OCI-LY7 (cell line): ENCODE data around the gene SPTLC2. TPM values are rescaled to one million over a fixed set of nuclear protein-coding genes. Genes with fewer than 3 reads are reported as not detected.
A peak's percentile ranks its signal among the peaks of the same experiment; 100 is the strongest.

Experiments used
- BruUV-seq: library from RNA; stranded (reverse); fragments of 400-500 nt; replicated peaks from 2 replicates; lab custom pipeline; 2021; lab: Mats Ljungman, UMichigan
- CTCF ChIA-PET: fragments of 300-600 bp; sonication (Branson Sonifier 250); formaldehyde crosslinking; loops from one replicate; lab custom pipeline; 2022; ENCODE audit warnings: antibody characterized with exemption; ENCODE audit not compliant: unreplicated experiment; lab: Charles Lee
- POLR2A ChIA-PET: fragments of 300-600 bp; sonication (Branson Sonifier 250); formaldehyde crosslinking; loops from one replicate; lab custom pipeline; 2022; ENCODE audit warnings: antibody characterized with exemption; lab: Charles Lee
- DNase-seq: peaks from one replicate; pipeline ENCODE4 v3.0.0-alpha.2; 2015; ENCODE audit warnings: low spot score
- H2AFZ ChIP-seq: fragments of 200-600 bp; sonication (generic), shearing (Covaris generic); 2 replicates; pipeline ENCODE4 v1.6.1; 2014; ENCODE audit warnings: mild to moderate bottlenecking, antibody characterized with exemption, low read length, moderate library complexity
- H3K27ac ChIP-seq: fragments of 200-600 bp; sonication (generic); 2 replicates; pipeline ENCODE4 v1.5.1; 2014; ENCODE audit warnings: mixed run types, low read depth, mild to moderate bottlenecking, moderate library complexity, low read length, inconsistent platforms; ENCODE audit not compliant: poor library complexity, severe bottlenecking
- H3K36me3 ChIP-seq: fragments of 200-600 bp; sonication (generic); 2 replicates; pipeline ENCODE4 v1.6.1; 2014; ENCODE audit warnings: mild to moderate bottlenecking, antibody characterized with exemption, low read length, moderate library complexity, mixed read lengths; ENCODE audit not compliant: insufficient read depth
- H3K4me1 ChIP-seq: fragments of 200-600 bp; sonication (generic); 2 replicates; pipeline ENCODE4 v1.5.1; 2014; ENCODE audit warnings: mild to moderate bottlenecking, low read length; ENCODE audit not compliant: insufficient read depth, poor library complexity, severe bottlenecking
- H3K4me2 ChIP-seq: fragments of 200-600 bp; sonication (generic); 2 replicates; pipeline ENCODE4 v1.6.1; 2014; ENCODE audit warnings: mild to moderate bottlenecking, low read length
- H3K4me3 ChIP-seq: fragments of 200-600 bp; sonication (generic); 2 replicates; pipeline ENCODE4 v1.5.1; 2014; ENCODE audit warnings: mild to moderate bottlenecking, low read depth, low read length; ENCODE audit not compliant: poor library complexity, severe bottlenecking
- H3K79me2 ChIP-seq: fragments of 200-600 bp; sonication (generic); 2 replicates; pipeline ENCODE4 v1.6.1; 2016; ENCODE audit warnings: low read depth, mild to moderate bottlenecking, low read length, moderate library complexity, mixed read lengths; ENCODE audit not compliant: insufficient read depth
- H3K9me2 ChIP-seq: fragments of 200-600 bp; sonication (generic); 2 replicates; pipeline ENCODE4 v1.6.1; 2016; ENCODE audit warnings: mild to moderate bottlenecking, low read length, mixed read lengths; ENCODE audit not compliant: insufficient read depth
- H3K9me3 ChIP-seq: fragments of 200-600 bp; sonication (generic); 2 replicates; pipeline ENCODE4 v1.6.1; 2014; ENCODE audit warnings: mild to moderate bottlenecking, mixed run types, low read length, mixed read lengths
- H4K20me1 ChIP-seq: fragments of 200-600 bp; sonication (generic); 2 replicates; pipeline ENCODE4 v1.6.1; 2014; ENCODE audit warnings: mild to moderate bottlenecking, antibody characterized with exemption, low read length, moderate library complexity, mixed read lengths; ENCODE audit not compliant: insufficient read depth
- EZH2phosphoT487 ChIP-seq: fragments of 200-600 bp; sonication (generic); IDR thresholded peaks from 2 replicates; pipeline ENCODE4 v1.6.1; 2018; ENCODE audit warnings: low read depth, borderline replicate concordance, mild to moderate bottlenecking, mixed run types, antibody characterized with exemption, low read length, moderate library complexity, mixed read lengths
- intact Hi-C: fragments of 100-400 bp; cut with micrococcal nuclease; formaldehyde crosslinking; loops from one replicate; pipeline ENCODE4 v1.10.0; 2022; ENCODE audit not compliant: unreplicated experiment
- total RNA-seq, 2 experiments: library from RNA; depleted of rRNA in 1 of 2; stranded (reverse); fragments of >200 nt in 1 of 2; shearing (Covaris generic) in 1 of 2; gene quantifications; 2 replicates each; pipeline ENCODE4 v1.2.3, GENCODE V29; 2014 to 2022
- TF ChIP-seq, protein P1 (sequence below): fragments of 200-600 bp; sonication (generic); conservative IDR thresholded peaks from 2 replicates; pipeline ENCODE4 v1.5.1; 2014; ENCODE audit warnings: mild to moderate bottlenecking, antibody characterized with exemption, low read length, moderate library complexity, mixed read lengths

The SPTLC2 gene
- total RNA-seq, 2 experiments from 2014 or later: 14.7 to 45.1 TPM

DNA sequence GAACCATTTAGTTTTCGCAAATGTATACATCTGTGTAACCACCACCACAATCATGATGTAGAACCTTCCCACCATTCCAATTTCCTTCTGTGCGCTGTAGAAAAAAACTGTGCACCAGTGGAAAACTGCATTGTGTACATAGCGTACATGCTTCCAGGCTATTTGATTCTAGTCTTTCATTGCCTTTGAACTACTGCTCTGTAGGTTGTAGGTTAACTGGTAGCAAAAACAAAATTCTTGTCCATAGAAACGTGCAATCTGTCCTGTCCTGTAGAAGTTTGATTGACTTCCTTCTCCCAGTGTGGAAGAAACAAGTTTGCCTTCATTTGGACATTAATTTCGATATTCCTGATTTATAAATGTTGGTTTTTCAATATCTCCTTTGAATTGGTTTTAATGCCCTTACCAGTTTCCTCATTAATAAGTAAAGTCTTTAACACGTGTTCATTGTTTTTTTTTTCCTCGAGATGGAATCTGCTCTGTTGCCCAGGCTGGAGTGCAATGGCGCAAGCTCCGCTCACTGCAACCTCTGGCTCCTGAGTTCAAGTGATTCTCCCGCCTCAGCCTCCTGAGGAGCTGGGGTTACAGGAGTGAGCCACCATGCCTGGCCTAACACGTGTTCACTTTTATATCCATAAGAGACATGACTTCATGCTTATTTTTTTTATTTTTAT is 114.2 kb downstream of the SPTLC2 start:
- CTCF ChIA-PET: no interaction called here
- BruUV-seq: no TSS peak
- no peak for DNase-seq
- Histone ChIP-seq H3K9me2 (no peaks in the 10 kb centered on the region), H3K27ac (no peak overlapping the region), H2AFZ (no peak overlapping the region), H4K20me1 (no peaks in the 10 kb centered on the region), H3K4me3 (no peak overlapping the region), H3K36me3 (peaks cover 11% of the 10 kb centered on the region; the same call in 1 of the 2 replicates), H3K4me1 (peaks cover 15% of the 10 kb centered on the region), H3K9me3 (no peaks in the 10 kb centered on the region), H3K4me2 (no peak overlapping the region), H3K79me2 (no peaks in the 10 kb centered on the region)
- POLR2A ChIA-PET: no interaction called here
- TF ChIP-seq EZH2phosphoT487: no peak
- TF ChIP-seq, protein P1, sequence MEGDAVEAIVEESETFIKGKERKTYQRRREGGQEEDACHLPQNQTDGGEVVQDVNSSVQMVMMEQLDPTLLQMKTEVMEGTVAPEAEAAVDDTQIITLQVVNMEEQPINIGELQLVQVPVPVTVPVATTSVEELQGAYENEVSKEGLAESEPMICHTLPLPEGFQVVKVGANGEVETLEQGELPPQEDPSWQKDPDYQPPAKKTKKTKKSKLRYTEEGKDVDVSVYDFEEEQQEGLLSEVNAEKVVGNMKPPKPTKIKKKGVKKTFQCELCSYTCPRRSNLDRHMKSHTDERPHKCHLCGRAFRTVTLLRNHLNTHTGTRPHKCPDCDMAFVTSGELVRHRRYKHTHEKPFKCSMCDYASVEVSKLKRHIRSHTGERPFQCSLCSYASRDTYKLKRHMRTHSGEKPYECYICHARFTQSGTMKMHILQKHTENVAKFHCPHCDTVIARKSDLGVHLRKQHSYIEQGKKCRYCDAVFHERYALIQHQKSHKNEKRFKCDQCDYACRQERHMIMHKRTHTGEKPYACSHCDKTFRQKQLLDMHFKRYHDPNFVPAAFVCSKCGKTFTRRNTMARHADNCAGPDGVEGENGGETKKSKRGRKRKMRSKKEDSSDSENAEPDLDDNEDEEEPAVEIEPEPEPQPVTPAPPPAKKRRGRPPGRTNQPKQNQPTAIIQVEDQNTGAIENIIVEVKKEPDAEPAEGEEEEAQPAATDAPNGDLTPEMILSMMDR: no peak
- intact Hi-C loops: no loop called here

- POLR2A ChIA-PET: no interaction called here
- no peak overlapping the region for H3K27ac ChIP-seq
- no peaks in the 10 kb centered on the region for H3K9me2 ChIP-seq
- TF ChIP-seq, protein P1: no peak
- no peak for TF ChIP-seq EZH2phosphoT487
- H2AFZ ChIP-seq: no peak overlapping the region
- H4K20me1 ChIP-seq: no peaks in the 10 kb centered on the region
- H3K36me3 ChIP-seq: no peaks in the 10 kb centered on the region
- peak overlapping the region; percentile 22 for H3K4me3 ChIP-seq
- CTCF ChIA-PET: no interaction called here
- no peaks in the 10 kb centered on the region for H3K79me2 ChIP-seq
- H3K4me1 ChIP-seq: peaks cover 15% of the 10 kb centered on the region
- intact Hi-C loops: no loop called here
- no TSS peak for BruUV-seq
- no peaks in the 10 kb centered on the region for H3K9me3 ChIP-seq
- no peak for DNase-seq
- peak overlapping the region; percentile 54; the same call in 1 of the 2 replicates for H3K4me2 ChIP-seq
Measured at GRCh38 chr14:77498984-77499527, 117.4 kb downstream of the SPTLC2 start.
